ENCODE results near the gene BEND5.

The BEND5 gene

GRCh38 chr1:48767975-48768510 is 8.6 kb downstream of the BEND5 start:
- no peaks in the 10 kb centered on the region for H3K4me1 ChIP-seq (ENCODE audit: control insufficient read depth in 1 of 2, insufficient read depth in 1 of 2, low read depth in 1 of 2, low read length in 1 of 2)
- no peaks in the 10 kb centered on the region for H3K9me3 ChIP-seq
- H3K27ac ChIP-seq: no peak overlapping the region
- H3K4me3 ChIP-seq (ENCODE audit: low read depth in 1 of 2, low read length in 1 of 2): no peak overlapping the region
- H3K27me3 ChIP-seq: no peaks in the 10 kb centered on the region
- H3K36me3 ChIP-seq: no peaks in the 10 kb centered on the region
- no peak for TF ChIP-seq CTCF (IDR thresholded peaks at IDR 0.05)

- no peak overlapping the region for H3K4me3 ChIP-seq (ENCODE audit: low read depth in 1 of 2, low read length in 1 of 2)
- no peak for TF ChIP-seq CTCF (IDR thresholded peaks at IDR 0.05)
- no peak overlapping the region for H3K27ac ChIP-seq
- H3K36me3 ChIP-seq: no peaks in the 10 kb centered on the region
- H3K4me1 ChIP-seq (ENCODE audit: control insufficient read depth in 1 of 2, insufficient read depth in 1 of 2, low read depth in 1 of 2, low read length in 1 of 2): no peaks in the 10 kb centered on the region
- no peaks in the 10 kb centered on the region for H3K9me3 ChIP-seq
- no peaks in the 10 kb centered on the region for H3K27me3 ChIP-seq
These were observed 11.4 kb downstream of the BEND5 start for GRCh38 chr1:48765335-48765734.

GRCh38 chr1:48761986-48762385 is 14.7 kb downstream of the BEND5 start:
- H3K36me3 ChIP-seq: no peaks in the 10 kb centered on the region
- TF ChIP-seq CTCF (IDR thresholded peaks at IDR 0.05): no peak
- H3K4me3 ChIP-seq (ENCODE audit: low read depth in 1 of 2, low read length in 1 of 2): no peak overlapping the region
- H3K4me1 ChIP-seq (ENCODE audit: control insufficient read depth in 1 of 2, insufficient read depth in 1 of 2, low read depth in 1 of 2, low read length in 1 of 2): no peaks in the 10 kb centered on the region
- H3K27ac ChIP-seq: no peak overlapping the region
- H3K27me3 ChIP-seq: no peaks in the 10 kb centered on the region
- no peaks in the 10 kb centered on the region for H3K9me3 ChIP-seq

GRCh38 chr1:48761411-48761810 is 15.3 kb downstream of the BEND5 start:
- H3K4me1 ChIP-seq (ENCODE audit: control insufficient read depth in 1 of 2, insufficient read depth in 1 of 2, low read depth in 1 of 2, low read length in 1 of 2): no peaks in the 10 kb centered on the region
- no peak overlapping the region for H3K27ac ChIP-seq
- no peaks in the 10 kb centered on the region for H3K27me3 ChIP-seq
- no peak overlapping the region for H3K4me3 ChIP-seq (ENCODE audit: low read depth in 1 of 2, low read length in 1 of 2)
- TF ChIP-seq CTCF (IDR thresholded peaks at IDR 0.05): no peak
- no peaks in the 10 kb centered on the region for H3K36me3 ChIP-seq
- H3K9me3 ChIP-seq: no peaks in the 10 kb centered on the region

GRCh38 chr1:48760857-48761256 is 15.8 kb downstream of the BEND5 start:
- Histone ChIP-seq H3K9me3 (no peaks in the 10 kb centered on the region), H3K36me3 (no peaks in the 10 kb centered on the region), H3K4me1 (ENCODE audit: control insufficient read depth in 1 of 2, insufficient read depth in 1 of 2, low read depth in 1 of 2, low read length in 1 of 2) (no peaks in the 10 kb centered on the region), H3K4me3 (ENCODE audit: low read depth in 1 of 2, low read length in 1 of 2) (no peak overlapping the region), H3K27ac (no peak overlapping the region), H3K27me3 (no peaks in the 10 kb centered on the region)
- TF ChIP-seq CTCF (IDR thresholded peaks at IDR 0.05): no peak

- TF ChIP-seq CTCF (IDR thresholded peaks at IDR 0.05): no peak
- H3K4me1 ChIP-seq (ENCODE audit: control insufficient read depth in 1 of 2, insufficient read depth in 1 of 2, low read depth in 1 of 2, low read length in 1 of 2): no peaks in the 10 kb centered on the region
- no peaks in the 10 kb centered on the region for H3K27me3 ChIP-seq
- no peak overlapping the region for H3K27ac ChIP-seq
- no peak overlapping the region for H3K4me3 ChIP-seq (ENCODE audit: low read depth in 1 of 2, low read length in 1 of 2)
- H3K36me3 ChIP-seq: no peaks in the 10 kb centered on the region
- H3K9me3 ChIP-seq: no peaks in the 10 kb centered on the region
These were observed 17.7 kb downstream of the BEND5 start for GRCh38 chr1:48758976-48759375.
